Stimulated activated effector memory CD8-positive, alpha-beta T cell treated with anti-CD3 and anti-CD28 coated beads, Interleukin-12 subunit alpha, Interleukin-12 subunit beta, amount 100 ng/mL, for 72 hours (primary cell): ENCODE results near the gene TMOD4.

Experiments
- ATAC-seq: fragments of 150-1000 bp; cut with Tn5 transposase; 2 replicates; pipeline ENCODE4 v1.10.0; 2021
- DNase-seq, 2 donors: peaks; one replicate each; pipeline ENCODE4 v3.0.0; 2021 to 2022; ENCODE audit warnings: low spot score in 2 of 2
- H3K27ac Mint-ChIP-seq: one replicate; pipeline ENCODE4 v1.8.0; 2022; ENCODE audit warnings: mild to moderate bottlenecking, mixed read lengths
- H3K36me3 Mint-ChIP-seq: one replicate; pipeline ENCODE4 v1.8.0; 2022; ENCODE audit warnings: mild to moderate bottlenecking, mixed read lengths
- H3K4me1 Mint-ChIP-seq: one replicate; pipeline ENCODE4 v1.8.0; 2022; ENCODE audit warnings: mixed read lengths
- H3K4me3 Mint-ChIP-seq: one replicate; pipeline ENCODE4 v1.8.0; 2022; ENCODE audit warnings: mild to moderate bottlenecking, mixed read lengths
- H3K9me3 Mint-ChIP-seq: one replicate; pipeline ENCODE4 v1.8.0; 2022; ENCODE audit warnings: mixed read lengths

The TMOD4 gene

GRCh38 chr1:151135433-151136385 lies 40.1 kb downstream of the TMOD4 start:
- no peak overlapping the region for H3K4me3 Mint-ChIP-seq
- ATAC-seq: no peak
- H3K9me3 Mint-ChIP-seq: no peaks in the 10 kb centered on the region
- H3K4me1 Mint-ChIP-seq: no peaks in the 10 kb centered on the region
- H3K36me3 Mint-ChIP-seq: no peaks in the 10 kb centered on the region
- DNase-seq: no peak
- H3K27ac Mint-ChIP-seq: peak overlapping the region; percentile 65

GRCh38 chr1:151134991-151135390 lies 40.8 kb downstream of the TMOD4 start:
- Mint-ChIP-seq H3K36me3 (no peaks in the 10 kb centered on the region), H3K4me3 (no peak overlapping the region), H3K4me1 (no peaks in the 10 kb centered on the region), H3K9me3 (no peaks in the 10 kb centered on the region), H3K27ac (peak overlapping the region; percentile 65)
- no peak for ATAC-seq
- no peak for DNase-seq

- ATAC-seq: no peak
- H3K27ac Mint-ChIP-seq: no peak overlapping the region
- no peak overlapping the region for H3K4me3 Mint-ChIP-seq
- H3K4me1 Mint-ChIP-seq: no peaks in the 10 kb centered on the region
- H3K9me3 Mint-ChIP-seq: no peaks in the 10 kb centered on the region
- H3K36me3 Mint-ChIP-seq: no peaks in the 10 kb centered on the region
- no peak for DNase-seq
Measured at GRCh38 chr1:151134396-151134795, 41.4 kb downstream of the TMOD4 start.

GRCh38 chr1:151133018-151133806 lies 42.6 kb downstream of the TMOD4 start:
- Mint-ChIP-seq H3K4me1 (no peaks in the 10 kb centered on the region), H3K27ac (no peak overlapping the region), H3K4me3 (no peak overlapping the region), H3K36me3 (no peaks in the 10 kb centered on the region), H3K9me3 (no peaks in the 10 kb centered on the region)
- ATAC-seq (no peak), DNase-seq (no peak)

- Mint-ChIP-seq H3K27ac (no peak overlapping the region), H3K36me3 (no peaks in the 10 kb centered on the region), H3K4me3 (peak overlapping the region; percentile 59), H3K9me3 (no peaks in the 10 kb centered on the region), H3K4me1 (no peaks in the 10 kb centered on the region)
- DNase-seq: no peak
- no peak for ATAC-seq
Measured at GRCh38 chr1:151132335-151133017, 43.3 kb downstream of the TMOD4 start.

- H3K27ac Mint-ChIP-seq: peak overlapping the region; percentile 40
- peak overlapping the region; percentile 59 for H3K4me3 Mint-ChIP-seq
- ATAC-seq: no peak
- no peaks in the 10 kb centered on the region for H3K9me3 Mint-ChIP-seq
- DNase-seq: no peak
- H3K36me3 Mint-ChIP-seq: no peaks in the 10 kb centered on the region
- no peaks in the 10 kb centered on the region for H3K4me1 Mint-ChIP-seq
Measured at GRCh38 chr1:151131701-151132334, 44.0 kb downstream of the TMOD4 start.

- peak; percentile 95 for ATAC-seq
- H3K27ac Mint-ChIP-seq: peak overlapping the region; percentile 40
- H3K4me1 Mint-ChIP-seq: no peaks in the 10 kb centered on the region
- DNase-seq: peak; percentile 29 to 71
- H3K9me3 Mint-ChIP-seq: no peaks in the 10 kb centered on the region
- no peaks in the 10 kb centered on the region for H3K36me3 Mint-ChIP-seq
- H3K4me3 Mint-ChIP-seq: peak overlapping the region; percentile 59
Measured at GRCh38 chr1:151130987-151131586, 44.7 kb downstream of the TMOD4 start.

GRCh38 chr1:151128800-151129199 lies 47.0 kb downstream of the TMOD4 start:
- Mint-ChIP-seq H3K4me1 (peaks cover 9% of the 10 kb centered on the region), H3K27ac (no peak overlapping the region), H3K36me3 (peaks cover 10% of the 10 kb centered on the region), H3K9me3 (no peaks in the 10 kb centered on the region), H3K4me3 (no peak overlapping the region)
- DNase-seq: no peak
- no peak for ATAC-seq

- no peak for ATAC-seq
- DNase-seq: no peak
- H3K4me1 Mint-ChIP-seq: peaks cover 9% of the 10 kb centered on the region
- no peak overlapping the region for H3K4me3 Mint-ChIP-seq
- peak overlapping the region; percentile 84 for H3K27ac Mint-ChIP-seq
- H3K36me3 Mint-ChIP-seq: peaks cover 22% of the 10 kb centered on the region
- no peaks in the 10 kb centered on the region for H3K9me3 Mint-ChIP-seq
Measured at GRCh38 chr1:151124763-151125403, 50.9 kb downstream of the TMOD4 start.
